Superior temporal gyrus (tissue), 1 donor: ENCODE data around the gene PALLD.
A peak's percentile ranks its signal among the peaks of the same experiment; 100 is the strongest.
"Not testable (repeated sequence)": the region's sequence is repeated elsewhere in the genome, so short reads cannot be mapped to it uniquely, and the experiment has no call there.

Experiments used
- DNase-seq: peaks from one replicate; pipeline ENCODE4 v3.0.0-alpha.2; 2016; ENCODE audit errors: extremely low spot score

PALLD gene

GRCh38 chr4:168707205-168707604 lies 210.4 kb downstream of the PALLD start:
- no peak for DNase-seq

DNA sequence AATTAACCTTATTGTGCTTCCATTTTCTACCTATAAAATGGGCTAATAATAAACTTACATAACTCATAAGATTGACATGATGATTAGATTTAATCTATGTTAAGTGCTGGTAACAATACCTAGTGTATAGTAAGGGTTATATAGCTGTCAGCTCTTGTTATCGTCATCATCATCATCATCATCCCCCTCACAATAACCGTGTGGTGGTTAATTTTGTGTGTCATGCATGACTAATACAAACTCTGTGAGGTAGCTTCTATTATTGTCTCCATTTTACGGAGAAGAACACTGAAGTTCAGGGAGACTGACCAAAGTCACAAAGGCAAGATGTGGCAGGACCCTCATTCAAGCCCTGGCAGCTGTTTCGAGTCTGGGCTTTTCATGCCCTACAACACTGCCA lies 211.3 kb downstream of the PALLD start:
- no peak for DNase-seq

GRCh38 chr4:168710353-168710946 lies 213.6 kb downstream of the PALLD start:
- DNase-seq = peak; percentile 73

GRCh38 chr4:168711197-168712140 lies 214.6 kb downstream of the PALLD start:
- DNase-seq = no peak

- DNase-seq = no peak
Observed at GRCh38 chr4:168712316-168712890, 215.6 kb downstream of the PALLD start.

DNA sequence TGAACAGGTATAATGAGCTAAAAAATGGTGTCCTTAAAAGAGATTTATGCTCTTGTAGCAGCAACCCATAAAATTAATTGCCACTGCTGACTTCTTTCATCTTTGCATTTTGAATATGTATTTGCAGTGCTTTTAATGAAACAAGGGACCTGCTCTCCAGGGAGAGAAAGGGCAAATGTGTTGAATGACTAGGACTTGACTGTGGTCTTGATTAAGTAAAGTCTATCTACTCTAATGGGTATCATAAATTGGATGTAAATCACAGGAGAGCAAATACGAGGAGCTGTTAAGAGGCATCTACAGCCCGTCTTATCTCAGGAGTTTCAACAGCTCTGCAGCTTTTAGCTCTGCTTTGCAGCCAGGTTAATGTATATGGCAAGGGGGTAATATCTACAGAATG lies 216.4 kb downstream of the PALLD start:
- no peak for DNase-seq

DNA sequence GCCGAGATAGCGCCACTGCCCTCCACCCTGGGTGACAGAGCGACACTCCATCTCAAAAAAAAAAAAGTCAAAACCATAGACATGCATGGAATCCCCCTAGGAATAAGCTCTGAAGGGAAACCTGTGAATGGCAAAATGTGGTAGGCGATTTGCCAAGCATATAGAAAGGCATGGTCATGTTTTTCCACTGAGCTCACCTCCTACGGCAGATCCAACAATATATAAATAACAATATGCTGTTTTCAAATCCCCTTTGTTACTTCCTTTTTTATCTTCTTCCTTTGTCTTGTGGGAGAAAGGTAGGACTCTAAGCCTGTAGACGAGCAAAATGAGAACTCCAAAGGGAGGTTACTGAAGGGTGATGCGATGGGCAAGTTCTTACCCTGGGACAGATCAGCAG lies 219.0 kb downstream of the PALLD start:
- DNase-seq = no peak

DNA sequence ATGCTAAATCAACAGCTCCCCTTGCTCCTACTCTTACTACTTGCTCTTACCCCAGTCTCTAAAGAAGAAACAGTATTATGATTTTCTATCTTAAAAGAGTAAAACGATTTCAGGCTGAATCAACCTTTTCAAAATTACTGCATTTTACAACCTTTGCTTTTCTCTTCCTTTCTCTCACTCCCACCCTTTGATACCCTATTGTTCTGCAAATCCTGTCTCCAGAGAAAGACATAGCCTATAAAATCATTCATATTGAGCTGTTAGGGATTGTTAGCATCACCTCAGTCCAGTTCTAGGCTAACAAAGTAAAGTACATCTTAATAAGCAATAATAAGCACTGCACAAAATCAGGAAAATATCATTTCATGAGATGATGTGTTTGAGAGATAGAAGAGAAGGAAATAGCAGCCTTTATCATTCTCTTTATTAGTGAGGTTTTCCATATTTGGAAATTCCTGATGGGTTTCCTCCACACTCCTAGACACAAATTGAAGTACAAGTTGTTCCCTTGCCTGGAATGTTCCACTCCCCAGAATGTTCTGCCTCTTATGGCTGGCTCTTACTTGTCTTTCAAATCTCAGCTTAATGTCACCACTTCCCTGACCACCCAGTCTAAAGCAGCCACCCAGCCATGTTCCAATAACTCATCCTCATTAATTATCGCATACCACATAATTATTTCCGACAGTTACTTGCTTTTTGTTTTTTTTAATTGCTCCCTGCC lies 219.7 kb downstream of the PALLD start:
- DNase-seq = no peak

- DNase-seq = no peak
Observed at GRCh38 chr4:168717847-168718246, 221.0 kb downstream of the PALLD start.

- DNase-seq = no peak
Observed at GRCh38 chr4:168719725-168720124, 222.9 kb downstream of the PALLD start.

DNA sequence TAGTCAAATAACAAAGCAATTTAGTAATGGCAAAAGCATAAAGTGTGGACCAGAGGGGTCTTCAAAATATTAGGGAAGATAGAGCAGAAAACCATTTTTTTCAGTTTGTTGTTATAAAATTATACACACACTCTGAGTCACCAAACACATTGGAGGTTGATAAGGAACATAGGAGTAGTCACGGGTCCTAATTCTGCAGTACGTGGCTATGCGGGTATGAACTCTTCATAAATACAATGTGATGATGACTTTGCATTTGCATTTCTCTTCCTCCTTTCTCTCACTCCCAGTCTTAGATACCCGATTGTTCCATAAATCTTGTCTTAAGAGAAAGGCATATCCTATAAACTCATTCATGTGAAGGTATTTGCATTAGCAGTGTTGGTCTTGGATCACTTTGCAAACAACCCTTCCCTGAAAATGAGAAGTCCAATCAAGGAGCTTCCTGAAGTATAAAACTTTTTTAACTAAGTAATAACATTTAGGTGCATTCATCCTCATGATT lies 223.6 kb downstream of the PALLD start:
- no peak for DNase-seq

- DNase-seq = no peak
Observed at GRCh38 chr4:168722391-168722790, 225.5 kb downstream of the PALLD start.

- no peak for DNase-seq
Observed at GRCh38 chr4:168723020-168723419, 226.2 kb downstream of the PALLD start.

- no peak for DNase-seq
Observed at GRCh38 chr4:168723569-168723968, 226.7 kb downstream of the PALLD start.

DNA sequence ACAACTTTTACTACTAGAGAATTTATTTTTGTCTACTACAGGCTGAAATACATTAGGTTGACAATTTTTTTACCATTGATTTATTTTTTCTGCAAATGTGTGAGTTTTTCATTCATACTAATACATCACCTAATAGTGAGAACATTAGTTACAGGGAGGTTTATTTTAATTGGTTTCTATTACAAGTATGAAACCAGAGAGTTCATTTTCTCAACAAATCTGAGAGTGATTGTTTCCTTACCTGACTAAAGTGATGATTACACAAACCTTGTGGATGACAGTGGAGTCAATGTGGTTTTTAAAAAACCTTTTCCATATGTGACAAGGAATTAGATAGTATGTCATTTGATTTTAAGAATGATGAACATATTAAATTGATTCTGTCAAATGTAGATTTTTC lies 227.4 kb downstream of the PALLD start:
- DNase-seq = no peak

DNA sequence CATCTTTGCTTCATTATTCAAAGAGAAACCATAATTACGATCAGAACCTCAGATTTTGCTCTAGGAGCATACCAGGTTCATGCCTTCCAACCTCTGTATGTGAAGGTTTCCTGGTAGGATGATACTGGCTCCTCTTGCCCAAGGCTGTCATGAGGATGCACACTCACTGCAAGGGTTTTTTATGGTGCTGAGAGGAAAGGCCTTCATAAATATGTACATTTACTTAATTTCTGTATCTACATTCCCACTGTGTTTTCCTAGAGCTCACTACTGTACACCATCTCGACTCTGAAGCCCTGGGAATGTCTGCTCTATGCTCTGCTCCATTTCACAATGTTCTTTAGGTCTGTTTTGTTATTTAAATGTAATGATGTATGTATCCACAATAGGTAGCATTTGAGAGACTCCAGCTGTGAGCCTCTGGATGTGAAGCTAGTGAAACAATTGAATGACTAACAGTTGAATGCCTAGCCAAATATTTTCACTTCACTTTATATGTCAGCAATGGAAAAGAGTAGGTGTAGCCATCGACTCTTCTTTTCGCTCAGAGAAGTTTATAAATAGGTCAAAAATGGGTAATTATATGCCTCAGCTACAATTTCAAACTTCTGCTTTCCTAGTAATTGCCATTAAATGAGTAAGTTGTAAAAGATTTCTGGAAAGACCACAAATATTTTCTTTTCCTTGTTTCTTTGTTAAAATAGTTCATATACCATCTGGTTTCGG lies 228.0 kb downstream of the PALLD start:
- no peak for DNase-seq

GRCh38 chr4:168725930-168726329 lies 229.1 kb downstream of the PALLD start:
- DNase-seq = no peak

- DNase-seq = not testable (repeated sequence)
Observed at GRCh38 chr4:168727181-168727580, 230.3 kb downstream of the PALLD start.

DNA sequence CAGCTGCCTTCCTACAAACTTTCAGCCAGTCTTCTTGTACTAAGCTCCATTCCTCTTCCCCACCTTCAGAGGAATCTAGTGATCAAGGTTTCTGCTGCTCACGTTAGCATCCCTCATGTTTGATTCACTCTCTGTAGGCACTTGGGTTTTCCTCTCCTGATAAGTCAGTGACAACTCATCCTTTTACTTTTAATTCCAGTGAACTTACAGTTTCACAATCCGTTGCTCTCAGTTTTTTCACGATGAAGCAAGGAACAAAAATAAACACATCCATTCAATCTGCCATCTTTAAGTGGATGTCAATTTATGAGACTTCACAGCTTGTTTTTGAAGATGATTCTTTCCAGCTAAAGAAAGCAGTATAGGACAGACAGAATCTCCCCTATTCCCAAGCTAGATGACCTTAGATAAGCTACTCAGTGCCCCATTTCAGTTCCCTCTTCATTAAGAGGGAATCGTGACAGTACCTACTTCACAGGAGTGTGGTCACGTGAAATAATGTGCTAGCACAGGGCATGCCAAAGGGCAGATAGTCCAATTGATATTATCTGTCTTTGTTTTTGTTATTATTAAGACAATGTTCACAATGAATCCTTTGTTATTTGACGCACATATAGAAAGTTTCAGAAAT lies 234.3 kb downstream of the PALLD start:
- DNase-seq = no peak

- no peak for DNase-seq
Observed at GRCh38 chr4:168731706-168732414, 235.0 kb downstream of the PALLD start.
